Fibroblast of lung (primary cell): ENCODE results near the gene AMN. TPM values are rescaled to one million over a fixed set of nuclear protein-coding genes. Genes with fewer than 3 reads are reported as not detected.

ENCODE experiments used
- DNase-seq, 2 donors: peaks; one replicate each; pipeline versions ENCODE4 v3.0.0 to v3.0.0-alpha.2; 2010; ENCODE audit warnings: low read depth in 2 of 2
- H2AFZ ChIP-seq: 2 replicates; pipeline ENCODE4 v1.5.1; 2012; ENCODE audit warnings: low read length, control low read depth, inconsistent platforms
- H3K27ac ChIP-seq: 2 replicates; pipeline ENCODE4 v1.5.1; 2011; ENCODE audit warnings: low read length, control low read depth; ENCODE audit not compliant: insufficient read depth
- H3K27me3 ChIP-seq: 2 replicates; pipeline ENCODE4 v1.5.1; 2011; ENCODE audit warnings: mild to moderate bottlenecking, low read length; ENCODE audit not compliant: control insufficient read depth, insufficient read depth
- H3K36me3 ChIP-seq: 2 replicates; pipeline ENCODE4 v1.5.1; 2011; ENCODE audit warnings: low read length; ENCODE audit not compliant: control insufficient read depth, insufficient read depth
- H3K4me1 ChIP-seq: 2 replicates; pipeline ENCODE4 v1.5.1; 2011; ENCODE audit warnings: low read length; ENCODE audit not compliant: control insufficient read depth, insufficient read depth; ENCODE audit errors: extremely low read depth
- H3K4me2 ChIP-seq: 2 replicates; pipeline ENCODE4 v1.5.1; 2011; ENCODE audit warnings: low read length, control low read depth; ENCODE audit not compliant: insufficient read depth; ENCODE audit errors: extremely low read depth
- H3K4me3 ChIP-seq, 4 experiments: fragments of 200-600 bp in 1 of 4; sonication (generic) in 1 of 4; replicated peaks in 1 of 4; 2 replicates each; pipeline ENCODE4 v1.5.1; 2011 to 2016; ENCODE audit warnings: low read length in 4 of 4, low read depth in 3 of 4, mild to moderate bottlenecking in 3 of 4, control low read depth in 2 of 4, inconsistent platforms in 1 of 4, mixed read lengths in 1 of 4; ENCODE audit not compliant: insufficient read depth in 1 of 4; ENCODE audit errors: control extremely low read depth in 1 of 4
- H3K79me2 ChIP-seq: 2 replicates; pipeline ENCODE4 v1.5.1; 2012; ENCODE audit warnings: mild to moderate bottlenecking, low read length, inconsistent platforms; ENCODE audit not compliant: control insufficient read depth, insufficient read depth
- H3K9ac ChIP-seq: 2 replicates; pipeline ENCODE4 v1.5.1; 2011; ENCODE audit warnings: mild to moderate bottlenecking, low read length, control low read depth; ENCODE audit not compliant: insufficient read depth
- H3K9me3 ChIP-seq: 2 replicates; pipeline ENCODE4 v1.5.1; 2012; ENCODE audit warnings: low read depth, low read length; ENCODE audit not compliant: control insufficient read depth, insufficient read depth
- H4K20me1 ChIP-seq: 2 replicates; pipeline ENCODE4 v1.5.1; 2011; ENCODE audit warnings: low read length; ENCODE audit not compliant: control insufficient read depth, insufficient read depth; ENCODE audit errors: extremely low read depth
- EZH2 ChIP-seq: IDR thresholded peaks from 2 replicates; pipeline ENCODE4 v1.5.1; 2012; ENCODE audit warnings: low read length, control low read depth, mild to moderate bottlenecking; ENCODE audit errors: missing control alignments
- polyA plus RNA-seq, 2 donors: library from polyadenylated mRNA; depleted of rRNA in 1 of 2; stranded (reverse) in 1 of 2; unstranded in 1 of 2; fragments of >200 nt; gene quantifications; 2 replicates each; pipeline ENCODE4 v1.2.1, GENCODE V29; 2011 to 2012; ENCODE audit warnings: missing spikeins in 1 of 2
- total RNA-seq: library from RNA; depleted of rRNA; stranded (reverse); fragments of >200 nt; gene quantifications from 2 replicates; pipeline ENCODE4 v1.2.1, GENCODE V29; 2014
- TF ChIP-seq, protein P1 (sequence below), 2 donors: IDR thresholded peaks in 1 of 2; conservative IDR thresholded peaks in 1 of 2; 1 replicate in 1 of 2; 2 replicates in 1 of 2; pipeline ENCODE4 v1.5.1; 2011 to 2012; ENCODE audit warnings: low read length in 2 of 2, control low read depth in 1 of 2, inconsistent platforms in 1 of 2, low read depth in 1 of 2, mild to moderate bottlenecking in 1 of 2

The AMN gene
- total and polyA plus RNA-seq, 2 donors (not counting 1 experiment from before 2014, with no cell fraction given): under 0.01 TPM; not detected in 1

GRCh38 chr14:102949801-102950451 lies 27.5 kb downstream of the AMN start:
- DNase-seq: peak; percentile 32 to 55

GRCh38 chr14:102951034-102951433 lies 28.6 kb downstream of the AMN start:
- H3K79me2 ChIP-seq: no peaks in the 10 kb centered on the region
- H3K36me3 ChIP-seq: peaks cover 50% of the 10 kb centered on the region
- H3K27ac ChIP-seq: no peak overlapping the region
- no peaks in the 10 kb centered on the region for H4K20me1 ChIP-seq
- H3K9ac ChIP-seq: no peak overlapping the region
- H3K4me2 ChIP-seq: no peak overlapping the region
- no peak for DNase-seq
- H2AFZ ChIP-seq: no peak overlapping the region
- no peaks in the 10 kb centered on the region for H3K4me1 ChIP-seq
- TF ChIP-seq, protein P1, sequence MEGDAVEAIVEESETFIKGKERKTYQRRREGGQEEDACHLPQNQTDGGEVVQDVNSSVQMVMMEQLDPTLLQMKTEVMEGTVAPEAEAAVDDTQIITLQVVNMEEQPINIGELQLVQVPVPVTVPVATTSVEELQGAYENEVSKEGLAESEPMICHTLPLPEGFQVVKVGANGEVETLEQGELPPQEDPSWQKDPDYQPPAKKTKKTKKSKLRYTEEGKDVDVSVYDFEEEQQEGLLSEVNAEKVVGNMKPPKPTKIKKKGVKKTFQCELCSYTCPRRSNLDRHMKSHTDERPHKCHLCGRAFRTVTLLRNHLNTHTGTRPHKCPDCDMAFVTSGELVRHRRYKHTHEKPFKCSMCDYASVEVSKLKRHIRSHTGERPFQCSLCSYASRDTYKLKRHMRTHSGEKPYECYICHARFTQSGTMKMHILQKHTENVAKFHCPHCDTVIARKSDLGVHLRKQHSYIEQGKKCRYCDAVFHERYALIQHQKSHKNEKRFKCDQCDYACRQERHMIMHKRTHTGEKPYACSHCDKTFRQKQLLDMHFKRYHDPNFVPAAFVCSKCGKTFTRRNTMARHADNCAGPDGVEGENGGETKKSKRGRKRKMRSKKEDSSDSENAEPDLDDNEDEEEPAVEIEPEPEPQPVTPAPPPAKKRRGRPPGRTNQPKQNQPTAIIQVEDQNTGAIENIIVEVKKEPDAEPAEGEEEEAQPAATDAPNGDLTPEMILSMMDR (conservative IDR thresholded peaks at IDR 0.05 in 1 of 2, IDR thresholded peaks at IDR 0.05 in 1 of 2; ENCODE audit: low read depth in 1 of 2, low read length in 2 of 2): no peak
- H3K27me3 ChIP-seq: no peaks in the 10 kb centered on the region
- no peaks in the 10 kb centered on the region for H3K9me3 ChIP-seq
- H3K4me3 ChIP-seq: no peak overlapping the region

More at GRCh38 chr14:102949801-102950451, 27.5 kb downstream of the AMN start:
- no peaks in the 10 kb centered on the region for H3K4me1 ChIP-seq
- H3K27me3 ChIP-seq: no peaks in the 10 kb centered on the region
- no peak overlapping the region for H3K4me2 ChIP-seq
- no peak overlapping the region for H3K27ac ChIP-seq
- H3K9me3 ChIP-seq: no peaks in the 10 kb centered on the region
- H2AFZ ChIP-seq: no peak overlapping the region
- no peak for TF ChIP-seq EZH2
- TF ChIP-seq, protein P1 (conservative IDR thresholded peaks at IDR 0.05 in 1 of 2, IDR thresholded peaks at IDR 0.05 in 1 of 2; ENCODE audit: low read depth in 1 of 2, low read length in 2 of 2): no peak
- peaks cover 54% of the 10 kb centered on the region for H3K36me3 ChIP-seq
- no peak overlapping the region for H3K9ac ChIP-seq
- H3K4me3 ChIP-seq: no peak overlapping the region
- H4K20me1 ChIP-seq: no peaks in the 10 kb centered on the region
- no peaks in the 10 kb centered on the region for H3K79me2 ChIP-seq

GRCh38 chr14:102951799-102952198 lies 29.3 kb downstream of the AMN start:
- DNase-seq: peak in 1 of 2 donors; percentile 73
- no peak overlapping the region for H3K27ac ChIP-seq
- no peak overlapping the region for H3K4me2 ChIP-seq
- H3K9me3 ChIP-seq: no peaks in the 10 kb centered on the region
- H3K27me3 ChIP-seq: no peaks in the 10 kb centered on the region
- peaks cover 44% of the 10 kb centered on the region for H3K36me3 ChIP-seq
- no peaks in the 10 kb centered on the region for H4K20me1 ChIP-seq
- no peak overlapping the region for H2AFZ ChIP-seq
- TF ChIP-seq, protein P1 (conservative IDR thresholded peaks at IDR 0.05 in 1 of 2, IDR thresholded peaks at IDR 0.05 in 1 of 2; ENCODE audit: low read depth in 1 of 2, low read length in 2 of 2): no peak
- no peaks in the 10 kb centered on the region for H3K4me1 ChIP-seq
- no peak overlapping the region for H3K9ac ChIP-seq
- H3K4me3 ChIP-seq: no peak overlapping the region
- H3K79me2 ChIP-seq: no peaks in the 10 kb centered on the region
